HG03025 (cell line): ENCODE measurements around the gene RBMY1D.
"Not testable (repeated sequence)": the region's sequence is repeated elsewhere in the genome, so short reads cannot be mapped to it uniquely, and the experiment has no call there.

Experiments used
- ATAC-seq: cut with Tn5 transposase; IDR thresholded peaks from one replicate; pipeline ENCODE4 v1.9.1; 2021; ENCODE audit warnings: mild to moderate bottlenecking, moderate library complexity; ENCODE audit not compliant: unreplicated experiment, low FRiP score

Gene RBMY1D

DNA sequence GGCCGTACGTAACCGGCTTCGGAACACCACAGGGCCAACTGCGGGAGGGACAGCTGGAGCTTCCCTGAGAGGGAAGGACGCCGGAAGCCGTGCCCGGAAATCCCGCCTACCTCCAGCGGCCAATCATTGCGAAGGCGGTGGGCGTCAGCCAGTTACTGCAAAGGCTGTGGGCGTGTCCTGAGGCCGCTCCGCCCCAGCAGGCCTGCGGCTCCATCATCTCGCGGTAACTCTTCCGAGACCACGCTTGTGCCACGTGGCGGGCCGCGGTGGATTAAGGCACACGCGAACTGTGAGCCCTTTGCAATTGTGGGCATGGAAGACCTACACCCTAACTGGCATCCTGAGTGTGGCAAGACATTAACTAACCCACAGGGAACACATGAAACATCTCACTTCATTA lies at the start of gene RBMY1D:
Gene RBMY1D (minus strand): TSS at position 101 of the 400 bp plus-strand sequence. CDS start 2,013 bp downstream, outside the sequence.
- not testable (repeated sequence) for ATAC-seq

- not testable (repeated sequence) for ATAC-seq
Observed at GRCh38 chrY:21917932-21918331, 23.6 kb upstream of the RBMY1D start, which contains the start of gene RBMY1E. TSS of gene RBMY1E (minus strand) at chrY:21918032. CDS start at chrY:21916054, 1,978 bp downstream.

DNA sequence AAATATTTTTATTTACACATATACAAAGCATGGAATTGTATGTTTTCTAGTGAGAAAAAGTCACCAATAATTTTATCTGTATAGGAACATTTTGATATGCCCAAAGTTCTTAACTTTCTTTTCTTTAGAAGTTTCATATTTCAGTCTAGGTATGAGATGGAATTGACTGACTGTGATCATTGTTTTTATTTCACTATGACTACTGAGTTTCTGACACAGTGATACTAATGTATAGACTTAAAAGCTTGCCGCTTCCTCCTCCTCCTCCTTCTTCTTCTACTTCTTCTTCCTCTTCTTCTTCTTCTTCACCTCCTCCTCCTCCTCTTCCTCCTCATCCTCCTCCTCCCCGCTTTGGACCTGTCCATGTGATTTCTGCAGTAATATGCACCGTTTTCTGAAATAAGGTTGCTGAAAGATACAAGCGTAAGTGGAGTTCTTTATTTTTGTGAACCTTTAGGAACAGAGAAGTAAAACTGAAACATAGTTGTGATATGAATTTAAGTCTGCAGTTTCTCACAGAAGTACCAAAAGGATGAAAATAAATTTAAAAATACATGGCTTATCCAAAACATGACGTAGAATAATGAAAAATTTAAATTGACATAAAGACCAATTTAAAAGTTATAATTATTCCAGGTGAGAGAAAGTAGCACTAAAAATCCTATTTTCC lies 24.8 kb downstream of the RBMY1D start:
- ATAC-seq: not testable (repeated sequence)

- ATAC-seq: no peak
Observed at GRCh38 chrY:21845481-21845880, 48.8 kb downstream of the RBMY1D start.

GRCh38 chrY:21842090-21842489 lies 52.2 kb downstream of the RBMY1D start:
- ATAC-seq: no peak

DNA sequence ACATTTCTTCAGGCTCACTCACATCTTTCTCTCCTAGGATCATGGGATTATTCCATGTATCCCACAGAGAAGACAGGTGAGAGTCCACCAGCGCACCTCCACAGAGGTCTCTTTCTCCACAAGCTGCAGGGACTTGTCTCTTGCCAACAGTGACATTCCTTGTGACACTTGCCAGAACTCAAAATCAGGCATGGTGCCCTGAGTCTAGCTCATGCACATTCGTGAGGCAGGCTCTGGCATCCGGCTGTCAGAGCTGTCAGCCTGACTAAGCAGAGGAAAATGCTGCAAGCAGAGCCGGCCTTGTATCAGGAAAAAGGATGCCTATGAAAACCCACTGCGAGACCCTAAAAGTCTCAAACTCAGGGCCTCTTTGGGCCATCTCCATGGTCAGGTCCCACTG lies 54.8 kb downstream of the RBMY1D start:
- ATAC-seq: no peak

DNA sequence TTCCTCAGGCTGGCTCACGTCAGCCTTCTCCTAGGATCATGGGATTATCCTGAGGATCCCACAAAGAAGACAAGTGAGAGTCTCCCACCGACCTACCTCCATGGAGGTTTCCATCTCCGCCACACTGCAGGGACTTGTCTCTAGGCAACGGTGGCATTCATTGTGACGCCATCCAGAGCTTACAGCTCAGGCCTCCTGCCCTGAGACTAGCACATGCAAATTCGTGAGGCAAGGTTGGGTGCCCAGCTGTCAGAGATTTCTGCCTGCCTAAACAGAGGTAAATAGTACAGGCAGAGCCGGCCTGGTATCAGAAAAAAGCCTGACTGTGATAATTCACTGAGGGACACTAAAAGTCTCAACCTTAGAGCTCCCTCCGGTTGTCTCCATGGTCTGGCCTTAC lies 58.0 kb downstream of the RBMY1D start:
- ATAC-seq: no peak

DNA sequence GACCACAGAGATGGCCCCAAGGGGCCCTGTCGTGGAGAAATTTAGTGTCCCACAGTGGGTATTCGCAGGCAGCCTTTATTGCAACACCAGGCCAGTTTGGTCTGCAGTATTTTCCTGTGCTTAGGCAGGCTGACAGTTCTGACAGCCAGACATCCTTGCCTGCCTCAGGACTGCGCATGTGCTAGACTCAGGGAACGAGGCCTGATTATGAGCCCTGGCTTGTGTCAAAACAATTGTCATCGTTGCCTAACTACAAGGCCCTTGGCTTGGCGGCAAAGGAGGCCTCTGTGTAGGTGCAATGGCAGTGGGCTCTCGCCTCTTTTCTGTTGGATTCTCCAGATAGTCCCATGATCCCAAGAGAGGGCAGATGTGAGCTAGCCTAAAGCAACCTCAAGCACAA lies 59.3 kb downstream of the RBMY1D start:
- no peak for ATAC-seq
